Subcutaneous abdominal adipose tissue (tissue), 5 donors: ENCODE results near the gene HS6ST1.

Experiments used
- H3K27ac ChIP-seq: one replicate; pipeline ENCODE4 v1.7.0; 2013; ENCODE audit warnings: low read depth, mild to moderate bottlenecking, inconsistent platforms, low read length, moderate library complexity
- H3K27me3 ChIP-seq, 5 donors: one replicate each; pipeline ENCODE4 v1.7.0; 2013; ENCODE audit warnings: low read length in 5 of 5, inconsistent platforms in 1 of 5; ENCODE audit not compliant: control insufficient read depth in 5 of 5, insufficient read depth in 4 of 5
- H3K36me3 ChIP-seq, 5 donors: one replicate each; pipeline ENCODE4 v1.7.0; 2013; ENCODE audit warnings: low read length in 5 of 5; ENCODE audit not compliant: control insufficient read depth in 5 of 5, insufficient read depth in 5 of 5
- H3K4me1 ChIP-seq, 5 donors: one replicate each; pipeline ENCODE4 v1.7.0; 2013; ENCODE audit warnings: low read length in 5 of 5, mild to moderate bottlenecking in 3 of 5, moderate library complexity in 1 of 5; ENCODE audit not compliant: control insufficient read depth in 5 of 5, insufficient read depth in 5 of 5
- H3K4me3 ChIP-seq, 5 donors: one replicate each; pipeline ENCODE4 v1.7.0; 2013; ENCODE audit warnings: low read length in 5 of 5, low read depth in 1 of 5
- H3K9ac ChIP-seq, 5 donors: one replicate each; pipeline ENCODE4 v1.7.0; 2013; ENCODE audit warnings: low read length in 5 of 5, mild to moderate bottlenecking in 4 of 5, moderate library complexity in 3 of 5
- H3K9me3 ChIP-seq, 5 donors: one replicate each; pipeline ENCODE4 v1.7.0; 2013; ENCODE audit warnings: low read length in 5 of 5; ENCODE audit not compliant: control insufficient read depth in 5 of 5
- donor health status: healthy.
- donor health status: healthy.
- donor health status: healthy.
- donor health status: healthy.
- donor health status: healthy.

The HS6ST1 gene

DNA sequence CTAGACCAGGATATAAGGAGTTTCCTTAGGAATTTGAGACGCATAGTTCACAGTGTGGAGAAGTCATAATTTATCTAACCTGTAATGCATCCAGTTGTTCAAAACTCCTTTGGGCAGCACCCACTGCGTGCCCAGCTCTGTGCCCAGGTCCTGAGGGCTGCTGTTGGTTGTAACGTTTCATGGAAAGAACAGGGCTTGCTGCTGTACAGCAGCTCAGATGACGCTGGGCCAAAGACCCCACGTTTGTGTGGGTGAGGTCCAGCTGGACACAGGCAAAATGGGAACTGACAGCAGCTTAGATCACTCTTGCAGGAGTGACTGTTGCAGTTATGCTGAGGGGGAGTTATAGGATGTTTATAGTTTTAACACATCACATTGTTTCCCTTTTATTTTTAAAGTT lies 30.0 kb upstream of the HS6ST1 start:
- Histone ChIP-seq H3K9me3 (peaks cover 0 to 8% (median 6%) of the 10 kb centered on the region in 5 donors), H3K27ac (no peak overlapping the region)

DNA sequence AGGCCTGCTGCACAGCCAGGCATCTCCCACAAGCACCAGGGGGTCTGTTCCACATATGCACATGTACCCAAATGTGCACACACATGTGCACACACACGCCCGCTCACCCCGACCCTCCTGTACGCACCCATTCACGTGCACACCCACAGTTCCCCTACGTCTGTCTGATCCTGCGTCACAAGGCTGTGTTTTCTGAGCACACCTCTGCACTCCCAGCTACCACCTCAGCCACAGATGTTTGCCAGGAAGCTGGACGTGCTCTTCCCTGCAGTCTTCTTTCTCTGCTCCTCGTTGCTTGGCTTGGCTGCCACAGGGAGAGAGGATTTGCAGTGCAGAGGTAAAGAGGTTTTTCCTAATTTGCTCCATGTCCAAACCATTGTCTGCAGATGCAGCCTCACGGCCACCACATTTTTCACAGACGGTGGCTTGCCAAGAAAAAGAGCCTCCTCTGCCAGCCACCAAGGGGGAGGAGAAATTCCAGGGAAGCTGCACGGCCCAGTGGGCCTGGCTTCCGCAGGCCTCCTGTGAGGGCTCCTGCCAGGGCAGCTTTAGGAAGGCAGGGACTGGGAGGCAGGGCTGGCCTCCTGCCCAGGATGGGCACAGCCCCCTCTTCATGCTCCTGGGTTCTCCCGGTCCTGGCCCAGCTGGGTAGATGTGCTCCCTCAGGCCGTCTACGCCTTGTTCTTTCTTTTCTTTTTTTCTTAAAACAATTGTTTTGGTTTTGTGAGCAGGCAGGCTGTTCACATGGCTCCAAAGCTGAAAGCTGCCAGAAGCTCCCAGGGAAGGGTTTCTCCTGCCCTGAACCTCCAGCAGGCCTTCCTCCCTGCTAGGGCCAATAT lies 29.3 kb upstream of the HS6ST1 start:
- Histone ChIP-seq H3K4me3 (peak overlapping the region in 2 of 5 donors; percentile 2 to 41), H3K4me1 (peaks cover 4 to 17% (median 15%) of the 10 kb centered on the region in 5 donors), H3K27me3 (no peaks in the 10 kb centered on the region), H3K9ac (peak overlapping the region in 2 of 5 donors; percentile 32 to 51), H3K36me3 (no peaks in the 10 kb centered on the region), H3K27ac (peak overlapping the region; percentile 1), H3K9me3 (peaks cover 0 to 14% (median 6%) of the 10 kb centered on the region in 5 donors)

More for the DNA sequence above, 30.0 kb upstream of the HS6ST1 start:
- Histone ChIP-seq H3K4me1 (peaks cover 4 to 17% (median 15%) of the 10 kb centered on the region in 5 donors), H3K9ac (no peak overlapping the region), H3K4me3 (no peak overlapping the region), H3K36me3 (no peaks in the 10 kb centered on the region), H3K27me3 (no peaks in the 10 kb centered on the region)

DNA sequence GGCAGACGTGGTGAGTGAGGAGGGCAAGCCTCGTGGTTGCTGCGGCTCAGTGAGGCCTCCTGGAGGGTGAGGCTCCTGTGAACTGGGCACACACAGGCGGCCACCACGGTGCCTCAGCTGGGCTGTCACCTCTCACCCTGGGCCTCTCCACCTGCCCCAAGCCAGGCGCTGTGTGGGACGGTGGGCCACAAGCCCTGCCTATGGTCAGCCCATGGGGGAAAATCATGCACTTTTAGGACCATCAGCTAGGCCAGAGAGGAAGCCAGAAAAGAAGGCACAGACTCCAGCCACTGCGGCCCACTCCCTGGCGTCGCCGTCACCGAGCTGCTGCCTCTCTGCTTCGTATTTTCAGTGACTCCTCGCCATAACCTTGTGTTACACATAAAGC lies 28.5 kb upstream of the HS6ST1 start:
- Histone ChIP-seq H3K4me3 (no peak overlapping the region), H3K36me3 (no peaks in the 10 kb centered on the region), H3K27ac (no peak overlapping the region), H3K4me1 (peaks cover 4 to 17% (median 15%) of the 10 kb centered on the region in 5 donors), H3K9ac (peak overlapping the region in 1 of 5 donors; percentile 7), H3K9me3 (peaks cover 0 to 14% (median 6%) of the 10 kb centered on the region in 5 donors), H3K27me3 (no peaks in the 10 kb centered on the region)

DNA sequence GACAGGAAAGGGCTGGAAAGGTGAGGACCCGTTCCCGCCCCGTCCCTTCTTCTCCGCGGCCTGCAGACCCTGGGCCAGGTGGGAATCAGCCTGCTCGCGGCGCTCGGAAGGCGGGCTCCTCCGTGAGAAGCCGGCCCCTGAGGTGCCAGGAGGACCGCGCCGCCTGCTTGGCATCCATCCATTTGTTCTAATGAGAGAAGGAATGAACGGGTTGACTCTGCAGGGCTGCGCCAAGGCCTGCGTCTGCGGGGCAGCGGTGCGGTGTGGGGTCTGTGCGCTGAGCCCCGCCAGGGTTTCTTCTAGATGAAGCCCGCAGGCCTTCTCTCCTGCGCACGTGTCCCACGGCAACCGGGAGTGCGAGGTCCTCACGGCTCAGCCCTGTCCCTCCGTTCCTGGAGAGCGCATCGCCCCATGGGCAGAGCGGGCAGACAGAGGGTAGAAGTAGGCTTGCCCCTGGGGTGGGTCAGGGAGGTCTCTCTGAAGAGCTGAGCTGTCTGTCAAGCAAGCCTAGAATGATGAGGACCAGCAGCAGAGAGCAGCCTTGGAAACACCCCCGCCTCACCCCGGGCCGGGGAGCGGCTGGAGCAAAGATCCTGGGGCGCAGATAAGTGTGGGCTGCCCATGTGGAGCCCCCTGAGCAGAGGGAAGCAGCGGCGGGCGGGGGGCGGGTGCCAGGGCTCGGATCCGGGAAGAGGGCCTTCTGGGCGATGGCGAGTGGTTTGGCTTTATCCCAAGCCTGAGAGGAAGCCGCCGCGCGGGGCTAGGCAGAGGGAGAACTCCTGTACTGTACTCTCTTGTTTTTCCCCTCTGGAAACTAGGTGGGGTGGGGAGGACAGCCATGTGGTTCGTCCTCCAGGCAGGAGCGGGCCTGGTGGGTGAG lies 27.9 kb upstream of the HS6ST1 start:
- H3K4me3 ChIP-seq = no peak overlapping the region
- no peak overlapping the region for H3K9ac ChIP-seq
- no peaks in the 10 kb centered on the region for H3K36me3 ChIP-seq
- H3K4me1 ChIP-seq = peaks cover 4 to 17% (median 15%) of the 10 kb centered on the region in 5 donors
- peaks cover 0 to 7% (median 2%) of the 10 kb centered on the region in 5 donors for H3K9me3 ChIP-seq
- H3K27me3 ChIP-seq = no peaks in the 10 kb centered on the region
- no peak overlapping the region for H3K27ac ChIP-seq

DNA sequence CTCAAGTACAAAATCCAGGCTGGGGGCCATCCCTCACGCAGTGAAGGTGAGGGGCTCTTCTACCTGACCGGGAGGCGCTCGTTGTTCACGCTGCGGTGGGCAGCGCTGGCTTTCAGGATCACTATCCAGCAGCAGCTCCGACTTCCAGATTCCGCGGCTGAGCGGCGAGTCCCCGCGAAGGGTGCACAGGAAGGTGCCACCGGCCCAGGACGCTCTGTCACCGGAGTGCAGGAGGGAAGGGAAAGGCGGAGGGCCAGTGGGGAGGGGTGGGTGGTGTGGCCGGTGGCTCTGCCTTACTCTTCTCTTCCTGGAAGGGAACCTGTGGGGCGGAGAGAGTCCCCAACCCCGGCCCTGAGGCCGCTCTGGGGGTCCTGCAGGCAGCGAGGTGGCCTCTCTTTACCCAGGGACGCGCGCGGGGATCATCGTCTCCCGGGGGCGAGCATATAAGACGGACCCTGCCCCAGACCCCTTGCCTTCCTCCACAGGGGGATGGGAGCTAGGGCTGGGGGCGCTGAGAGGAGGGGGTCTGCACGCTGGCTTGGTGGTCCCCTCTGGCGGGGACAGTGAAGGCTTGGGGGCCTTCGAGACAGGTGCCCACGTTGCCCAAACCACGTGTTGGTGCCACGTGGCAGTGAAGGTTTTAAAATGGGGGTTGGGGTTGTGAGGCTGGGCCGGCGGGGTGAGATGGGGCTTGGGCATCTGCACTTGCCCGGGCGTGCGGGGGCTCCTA lies 26.9 kb upstream of the HS6ST1 start:
- no peaks in the 10 kb centered on the region for H3K27me3 ChIP-seq
- H3K36me3 ChIP-seq = no peaks in the 10 kb centered on the region
- peaks cover 4 to 17% (median 15%) of the 10 kb centered on the region in 5 donors for H3K4me1 ChIP-seq
- H3K27ac ChIP-seq = no peak overlapping the region
- no peak overlapping the region for H3K9ac ChIP-seq
- H3K9me3 ChIP-seq = peaks cover 0 to 6% (median 0%) of the 10 kb centered on the region in 5 donors
- no peak overlapping the region for H3K4me3 ChIP-seq

DNA sequence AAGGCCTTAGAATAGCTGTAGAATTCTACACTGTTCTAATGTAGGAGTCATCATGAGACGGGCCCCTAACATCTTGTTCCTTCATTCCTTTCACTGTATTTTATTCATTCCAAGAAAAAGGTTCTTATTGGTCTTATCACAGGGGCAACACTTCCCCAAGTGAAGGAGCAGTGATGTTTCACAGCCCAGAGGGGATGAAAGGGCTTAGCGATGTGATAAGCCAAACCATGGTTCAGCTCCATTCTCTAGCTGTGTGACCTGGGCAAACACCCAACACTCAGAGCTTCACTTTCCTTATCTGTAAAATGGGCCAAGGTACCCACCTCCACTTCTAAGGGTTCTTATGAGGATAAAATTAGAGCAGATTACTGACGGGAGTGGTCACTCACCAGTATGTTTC lies 25.4 kb upstream of the HS6ST1 start:
- Histone ChIP-seq H3K9ac (no peak overlapping the region), H3K27ac (no peak overlapping the region), H3K36me3 (no peaks in the 10 kb centered on the region)

DNA sequence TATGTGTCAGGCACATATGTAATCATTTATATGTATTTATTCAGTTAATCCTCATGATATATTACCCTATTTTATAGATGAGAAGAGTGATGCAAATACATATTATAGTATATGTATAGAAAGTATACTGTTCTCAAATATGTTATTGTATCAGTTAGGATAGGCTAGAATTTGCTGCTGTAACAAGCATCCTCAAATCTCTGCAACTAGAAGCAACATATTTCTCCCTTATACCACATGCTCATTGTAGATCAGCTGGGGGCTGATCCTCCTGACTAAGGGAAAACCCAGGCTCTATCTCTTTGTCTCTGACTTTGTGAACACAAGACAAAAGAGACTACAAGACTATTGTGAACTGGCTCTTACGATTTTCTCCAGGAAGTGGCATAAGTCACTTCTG lies 24.8 kb upstream of the HS6ST1 start:
- H3K27me3 ChIP-seq = no peaks in the 10 kb centered on the region
- peaks cover 0 to 6% (median 0%) of the 10 kb centered on the region in 5 donors for H3K9me3 ChIP-seq
- peaks cover 4 to 13% (median 11%) of the 10 kb centered on the region in 5 donors for H3K4me1 ChIP-seq
- no peak overlapping the region for H3K27ac ChIP-seq
- H3K36me3 ChIP-seq = no peaks in the 10 kb centered on the region
- H3K9ac ChIP-seq = no peak overlapping the region
- H3K4me3 ChIP-seq = no peak overlapping the region

More for the DNA sequence above, 25.4 kb upstream of the HS6ST1 start:
- Histone ChIP-seq H3K4me1 (peaks cover 4 to 17% (median 15%) of the 10 kb centered on the region in 5 donors), H3K9me3 (peaks cover 0 to 6% (median 0%) of the 10 kb centered on the region in 5 donors), H3K4me3 (no peak overlapping the region), H3K27me3 (no peaks in the 10 kb centered on the region)

DNA sequence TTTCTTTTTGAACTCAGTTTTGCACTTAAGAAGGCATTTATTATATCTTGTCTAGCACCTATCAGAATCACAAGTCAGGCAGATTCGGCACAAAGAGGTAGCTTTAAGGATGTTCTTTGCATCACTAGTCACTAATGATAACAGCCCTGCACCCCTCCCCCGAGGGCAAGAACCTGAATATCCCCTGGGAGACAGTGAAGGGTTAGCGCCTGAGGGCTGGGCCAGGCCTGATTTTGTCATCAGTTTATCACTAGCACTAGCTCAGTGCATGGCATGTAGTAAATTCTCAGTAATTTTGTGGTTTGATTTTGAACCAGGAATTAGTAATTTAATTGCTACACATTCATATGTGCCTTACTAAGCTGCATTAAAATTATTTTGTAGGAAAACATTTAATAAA lies 23.9 kb upstream of the HS6ST1 start:
- Histone ChIP-seq H3K9me3 (peaks cover 0 to 6% (median 3%) of the 10 kb centered on the region in 5 donors), H3K9ac (no peak overlapping the region)

DNA sequence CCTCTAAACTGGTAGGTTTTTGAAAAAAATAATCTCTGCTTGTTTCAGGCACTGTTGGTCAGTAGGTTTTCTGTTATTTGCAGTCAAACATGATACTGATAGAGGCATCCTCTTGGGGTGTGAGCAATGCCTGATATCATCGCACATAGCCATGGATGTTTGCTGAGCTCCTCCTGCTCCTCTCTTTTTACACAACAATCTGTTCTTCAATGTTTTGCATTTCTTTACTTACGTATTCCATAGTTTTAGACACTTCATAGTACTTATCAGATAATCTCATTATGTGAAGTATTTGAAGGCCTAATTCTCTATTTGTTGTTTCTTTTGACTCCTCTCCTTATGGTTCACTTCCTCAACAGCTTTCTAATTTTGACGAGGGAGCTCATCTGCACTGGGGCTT lies 23.0 kb upstream of the HS6ST1 start:
- no peaks in the 10 kb centered on the region for H3K4me1 ChIP-seq

More for the DNA sequence above, 23.9 kb upstream of the HS6ST1 start:
- H3K4me3 ChIP-seq = no peak overlapping the region
- H3K27ac ChIP-seq = no peak overlapping the region
- H3K36me3 ChIP-seq = no peaks in the 10 kb centered on the region
- peaks cover 0 to 4% (median 2%) of the 10 kb centered on the region in 5 donors for H3K4me1 ChIP-seq
- no peaks in the 10 kb centered on the region for H3K27me3 ChIP-seq

More for the DNA sequence above, 23.0 kb upstream of the HS6ST1 start:
- Histone ChIP-seq H3K27me3 (no peaks in the 10 kb centered on the region), H3K9ac (no peak overlapping the region), H3K4me3 (no peak overlapping the region), H3K36me3 (no peaks in the 10 kb centered on the region), H3K27ac (no peak overlapping the region), H3K9me3 (peaks cover 0 to 6% (median 3%) of the 10 kb centered on the region in 5 donors)
